Activated T-helper 1 cell treated with anti-CD3 and anti-CD28 coated beads, Interleukin-12 subunit alpha, Interleukin-12 subunit beta, Interleukin-2, Interleukin-4 antibody, amounts not matched to agents 30 ng/mL and 10 ng/mL and 1 ng/mL, durations not matched to agents 14 hours and 24 hours and 36 hours (primary cell): Measurements from ENCODE around the gene PTPRZ1. TPM values are rescaled to one million over a fixed set of nuclear protein-coding genes. Genes with fewer than 3 reads are reported as not detected.

Source experiments
- DNase-seq: peaks from one replicate; pipeline ENCODE4 v3.0.0; 2021; ENCODE audit warnings: low spot score
- H3K27ac Mint-ChIP-seq: one replicate; pipeline ENCODE4 v1.8.0; 2021; ENCODE audit warnings: mild to moderate bottlenecking, mixed read lengths
- H3K27me3 Mint-ChIP-seq: one replicate; pipeline ENCODE4 v1.8.0; 2022; ENCODE audit warnings: mild to moderate bottlenecking, moderate library complexity, mixed read lengths; ENCODE audit not compliant: insufficient read depth
- H3K36me3 Mint-ChIP-seq: one replicate; pipeline ENCODE4 v1.8.0; 2021; ENCODE audit warnings: low read depth, mixed read lengths
- H3K4me1 Mint-ChIP-seq: one replicate; pipeline ENCODE4 v1.8.0; 2021; ENCODE audit warnings: low read depth, mixed read lengths
- H3K4me3 Mint-ChIP-seq: one replicate; pipeline ENCODE4 v1.8.0; 2021; ENCODE audit warnings: mild to moderate bottlenecking, moderate library complexity, mixed read lengths
- H3K9me3 Mint-ChIP-seq: one replicate; pipeline ENCODE4 v1.8.0; 2021; ENCODE audit warnings: mixed read lengths
- intact Hi-C: fragments of 100-400 bp; cut with micrococcal nuclease; formaldehyde crosslinking; loops from one replicate; pipeline ENCODE4 v1.15.1; 2024
- total RNA-seq: library from RNA; stranded (reverse); gene quantifications from 2 replicates; pipeline ENCODE4 v1.2.3, GENCODE V29; 2022

PTPRZ1 gene
- total RNA-seq, 1 donor from 2014 or later = not detected

DNA sequence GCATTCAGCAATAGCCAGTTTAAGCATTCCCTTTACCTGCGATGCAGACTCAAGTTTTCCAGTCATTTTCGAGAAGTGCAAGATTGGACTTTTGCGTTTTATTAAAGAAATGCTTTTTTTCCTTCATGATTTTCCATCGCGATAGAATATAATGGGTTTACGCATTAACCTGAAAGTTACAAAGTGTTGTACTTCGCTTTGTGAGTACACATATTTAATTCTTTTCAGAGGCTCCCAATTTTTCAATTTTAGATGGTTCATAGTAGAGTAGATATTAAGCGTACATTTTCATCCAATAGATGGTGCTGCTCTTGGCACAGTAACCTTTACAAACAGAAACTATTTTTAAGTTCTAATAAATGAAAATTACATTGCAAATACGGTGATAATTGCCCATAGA, 1.3 kb downstream of the PTPRZ1 start:
- intact Hi-C loops = no loop called here
- no peak overlapping the region for H3K27ac Mint-ChIP-seq
- no peaks in the 10 kb centered on the region for H3K9me3 Mint-ChIP-seq
- H3K4me3 Mint-ChIP-seq = no peak overlapping the region
- H3K4me1 Mint-ChIP-seq = no peaks in the 10 kb centered on the region
- no peak for DNase-seq
- H3K27me3 Mint-ChIP-seq = peaks cover 31% of the 10 kb centered on the region
- H3K36me3 Mint-ChIP-seq = no peaks in the 10 kb centered on the region

DNA sequence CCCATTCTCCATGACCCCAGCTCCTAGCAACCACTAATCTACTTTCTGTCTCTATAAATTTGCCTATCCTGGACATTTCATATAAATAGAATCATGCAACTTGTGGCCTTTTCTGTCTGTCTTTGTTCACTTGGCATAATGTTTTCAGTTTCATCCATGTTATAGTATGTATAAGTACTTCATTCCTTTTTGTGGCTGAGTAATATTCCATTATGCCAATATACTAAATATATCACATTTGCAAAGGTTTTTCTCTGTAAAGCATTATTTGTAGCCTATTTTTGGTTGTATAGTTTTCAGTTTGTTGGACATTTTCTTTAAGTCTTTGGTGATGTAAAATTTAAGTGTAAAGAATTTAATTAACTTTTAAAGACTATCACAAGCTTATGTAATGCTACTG, 2.2 kb downstream of the PTPRZ1 start:
- DNase-seq = no peak
- H3K27ac Mint-ChIP-seq = no peak overlapping the region
- no peak overlapping the region for H3K4me3 Mint-ChIP-seq
- no peaks in the 10 kb centered on the region for H3K9me3 Mint-ChIP-seq
- H3K4me1 Mint-ChIP-seq = no peaks in the 10 kb centered on the region
- peaks cover 31% of the 10 kb centered on the region for H3K27me3 Mint-ChIP-seq
- no peaks in the 10 kb centered on the region for H3K36me3 Mint-ChIP-seq
- intact Hi-C loops = no loop called here

- DNase-seq = no peak
- Mint-ChIP-seq H3K27ac (no peak overlapping the region), H3K9me3 (no peaks in the 10 kb centered on the region), H3K4me1 (no peaks in the 10 kb centered on the region), H3K4me3 (no peak overlapping the region), H3K27me3 (peaks cover 31% of the 10 kb centered on the region), H3K36me3 (no peaks in the 10 kb centered on the region)
- intact Hi-C loops = no loop called here
Observed at GRCh38 chr7:121876656-121877500, 3.9 kb downstream of the PTPRZ1 start.

DNA sequence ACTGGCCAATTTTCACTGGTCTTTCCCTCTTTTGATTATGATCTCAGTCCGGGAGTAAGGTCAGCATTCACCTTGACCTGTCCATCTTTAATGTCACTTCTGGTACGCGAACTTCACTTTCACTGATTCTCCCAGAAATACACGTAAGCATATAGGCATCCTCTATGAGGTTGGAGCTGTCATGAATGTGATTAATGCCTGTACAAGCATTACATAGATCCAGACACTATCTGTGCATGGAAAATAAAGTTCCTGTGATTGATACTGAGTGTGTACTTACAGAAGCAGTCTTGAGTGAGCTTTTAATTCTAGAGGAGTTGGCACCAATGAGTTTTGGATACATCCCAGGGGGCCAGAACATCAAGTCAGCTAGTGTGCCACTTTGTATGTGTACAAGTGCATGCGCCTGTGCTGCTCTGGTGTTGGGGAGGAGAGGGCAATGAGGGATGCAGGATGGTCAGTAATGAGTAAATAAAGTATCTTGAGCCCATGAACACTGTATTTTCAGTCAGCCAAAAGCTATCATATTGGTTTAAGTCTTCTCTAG, 6.0 kb downstream of the PTPRZ1 start:
- Mint-ChIP-seq H3K9me3 (no peaks in the 10 kb centered on the region), H3K4me1 (no peaks in the 10 kb centered on the region), H3K27ac (no peak overlapping the region), H3K4me3 (no peak overlapping the region), H3K27me3 (peaks cover 15% of the 10 kb centered on the region), H3K36me3 (no peaks in the 10 kb centered on the region)
- DNase-seq = no peak
- intact Hi-C loops = no loop called here

GRCh38 chr7:121879544-121879943, 6.6 kb downstream of the PTPRZ1 start:
- peaks cover 9% of the 10 kb centered on the region for H3K27me3 Mint-ChIP-seq
- H3K9me3 Mint-ChIP-seq = no peaks in the 10 kb centered on the region
- no peaks in the 10 kb centered on the region for H3K4me1 Mint-ChIP-seq
- no peak overlapping the region for H3K27ac Mint-ChIP-seq
- intact Hi-C loops = no loop called here
- no peak overlapping the region for H3K4me3 Mint-ChIP-seq
- no peaks in the 10 kb centered on the region for H3K36me3 Mint-ChIP-seq
- no peak for DNase-seq

GRCh38 chr7:121882731-121883130, 9.8 kb downstream of the PTPRZ1 start:
- no peak for DNase-seq
- H3K9me3 Mint-ChIP-seq = no peaks in the 10 kb centered on the region
- no peak overlapping the region for H3K27ac Mint-ChIP-seq
- no peaks in the 10 kb centered on the region for H3K27me3 Mint-ChIP-seq
- no peaks in the 10 kb centered on the region for H3K36me3 Mint-ChIP-seq
- intact Hi-C loops = no loop called here
- no peak overlapping the region for H3K4me3 Mint-ChIP-seq
- H3K4me1 Mint-ChIP-seq = no peaks in the 10 kb centered on the region

GRCh38 chr7:121885166-121885920, 12.4 kb downstream of the PTPRZ1 start:
- no peaks in the 10 kb centered on the region for H3K36me3 Mint-ChIP-seq
- no peaks in the 10 kb centered on the region for H3K27me3 Mint-ChIP-seq
- H3K9me3 Mint-ChIP-seq = no peaks in the 10 kb centered on the region
- H3K4me1 Mint-ChIP-seq = no peaks in the 10 kb centered on the region
- no peak overlapping the region for H3K27ac Mint-ChIP-seq
- H3K4me3 Mint-ChIP-seq = no peak overlapping the region
- intact Hi-C loops = no loop called here
- DNase-seq = no peak

GRCh38 chr7:121887634-121888033, 14.7 kb downstream of the PTPRZ1 start:
- Mint-ChIP-seq H3K27me3 (no peaks in the 10 kb centered on the region), H3K9me3 (no peaks in the 10 kb centered on the region), H3K36me3 (no peaks in the 10 kb centered on the region), H3K4me1 (no peaks in the 10 kb centered on the region), H3K27ac (no peak overlapping the region), H3K4me3 (no peak overlapping the region)
- no peak for DNase-seq
- intact Hi-C loops = no loop called here

GRCh38 chr7:121890833-121891232, 17.9 kb downstream of the PTPRZ1 start:
- H3K4me1 Mint-ChIP-seq = no peaks in the 10 kb centered on the region
- intact Hi-C loops = no loop called here
- H3K27ac Mint-ChIP-seq = no peak overlapping the region
- no peaks in the 10 kb centered on the region for H3K27me3 Mint-ChIP-seq
- DNase-seq = no peak
- no peaks in the 10 kb centered on the region for H3K9me3 Mint-ChIP-seq
- no peaks in the 10 kb centered on the region for H3K36me3 Mint-ChIP-seq
- no peak overlapping the region for H3K4me3 Mint-ChIP-seq

DNA sequence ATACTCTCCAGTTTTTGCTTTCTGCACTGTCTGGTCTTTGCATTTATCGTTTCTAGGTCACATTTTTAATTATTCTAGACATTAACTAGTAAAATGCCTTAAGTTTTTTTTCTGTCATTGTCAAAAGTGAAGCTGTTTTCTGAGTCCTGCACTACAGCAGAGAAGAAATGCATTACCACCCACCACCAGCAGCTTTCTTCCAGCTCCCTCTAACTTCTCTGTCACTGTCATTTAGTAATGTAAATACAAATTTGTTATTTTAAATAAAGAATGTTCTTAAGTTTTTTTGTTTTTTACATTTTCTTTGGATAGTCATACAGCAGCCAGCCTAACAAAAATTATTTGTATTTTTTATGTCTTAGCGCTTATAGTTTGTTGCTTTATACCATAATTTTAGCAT, 18.8 kb downstream of the PTPRZ1 start:
- no peak overlapping the region for H3K4me3 Mint-ChIP-seq
- H3K36me3 Mint-ChIP-seq = no peaks in the 10 kb centered on the region
- no peak overlapping the region for H3K27ac Mint-ChIP-seq
- intact Hi-C loops = no loop called here
- H3K4me1 Mint-ChIP-seq = no peaks in the 10 kb centered on the region
- no peak for DNase-seq
- no peaks in the 10 kb centered on the region for H3K9me3 Mint-ChIP-seq
- H3K27me3 Mint-ChIP-seq = no peaks in the 10 kb centered on the region

DNA sequence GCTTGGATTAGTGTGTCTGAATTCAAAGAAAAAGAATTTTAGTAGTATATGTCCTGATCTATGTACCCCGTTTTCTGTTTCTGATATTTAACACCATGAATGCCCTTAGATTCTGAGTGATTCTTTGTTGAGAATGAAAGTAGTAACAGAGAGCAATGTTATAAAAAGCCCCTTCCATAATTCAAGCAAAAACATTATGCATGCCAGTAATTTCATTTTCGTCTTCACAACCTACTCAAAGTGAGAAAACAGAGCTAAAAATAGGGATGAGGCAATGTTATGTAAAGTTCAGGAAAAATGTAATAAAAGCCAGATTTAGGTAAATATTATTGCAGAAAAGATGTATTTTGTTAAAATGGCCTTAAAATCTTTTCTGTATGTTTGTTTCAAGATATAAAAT, 28.1 kb downstream of the PTPRZ1 start:
- no peak overlapping the region for H3K4me3 Mint-ChIP-seq
- intact Hi-C loops = no loop called here
- H3K27ac Mint-ChIP-seq = no peak overlapping the region
- H3K36me3 Mint-ChIP-seq = no peaks in the 10 kb centered on the region
- no peaks in the 10 kb centered on the region for H3K9me3 Mint-ChIP-seq
- H3K27me3 Mint-ChIP-seq = no peaks in the 10 kb centered on the region
- no peak for DNase-seq
- H3K4me1 Mint-ChIP-seq = no peaks in the 10 kb centered on the region

DNA sequence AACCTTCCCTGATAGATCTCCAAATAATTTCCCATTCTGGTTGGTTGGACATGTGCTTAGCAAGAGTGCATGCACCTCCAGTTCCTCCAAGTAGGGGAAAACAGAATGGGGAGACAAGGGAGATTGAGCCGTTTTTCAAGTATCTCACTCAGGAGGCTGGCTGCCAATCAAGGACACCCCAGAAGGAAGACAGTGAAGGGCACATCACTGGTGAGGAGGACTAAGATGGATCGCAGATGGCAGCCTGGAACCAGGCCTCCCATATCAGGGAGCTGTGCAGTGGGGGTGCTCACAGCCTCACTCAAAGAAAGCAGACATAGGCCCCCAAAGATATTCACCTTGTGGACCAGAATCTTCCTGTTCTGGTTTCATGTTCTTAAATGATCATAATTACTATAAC, 31.2 kb downstream of the PTPRZ1 start:
- no peak overlapping the region for H3K4me3 Mint-ChIP-seq
- no peak overlapping the region for H3K27ac Mint-ChIP-seq
- H3K4me1 Mint-ChIP-seq = no peaks in the 10 kb centered on the region
- no peaks in the 10 kb centered on the region for H3K27me3 Mint-ChIP-seq
- intact Hi-C loops = no loop called here
- no peak for DNase-seq
- no peaks in the 10 kb centered on the region for H3K36me3 Mint-ChIP-seq
- H3K9me3 Mint-ChIP-seq = no peaks in the 10 kb centered on the region

DNA sequence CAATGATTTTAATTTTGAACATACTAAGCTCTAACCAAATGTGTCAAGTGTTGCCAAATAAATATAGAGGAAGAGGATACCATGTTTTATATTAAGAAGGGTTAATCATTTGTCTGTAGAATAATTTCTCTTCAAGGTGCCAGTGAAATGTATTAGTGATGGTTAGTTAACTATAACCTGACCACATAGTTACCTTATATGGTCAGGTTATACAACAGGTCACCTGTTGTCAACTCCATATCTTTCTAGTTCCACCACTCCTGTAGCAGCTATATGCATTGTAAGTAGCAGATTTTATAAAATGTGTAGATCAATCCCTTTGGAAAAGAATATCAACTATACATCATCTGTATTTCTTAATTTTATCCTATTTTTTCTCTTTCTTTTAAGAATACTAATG, 35.1 kb downstream of the PTPRZ1 start:
- H3K4me1 Mint-ChIP-seq = no peaks in the 10 kb centered on the region
- no peak for DNase-seq
- intact Hi-C loops = no loop called here
- no peaks in the 10 kb centered on the region for H3K9me3 Mint-ChIP-seq
- H3K36me3 Mint-ChIP-seq = no peaks in the 10 kb centered on the region
- H3K4me3 Mint-ChIP-seq = no peak overlapping the region
- no peaks in the 10 kb centered on the region for H3K27me3 Mint-ChIP-seq
- no peak overlapping the region for H3K27ac Mint-ChIP-seq
